ENCODE measurements around the gene C3orf38. TPM values are rescaled to one million over a fixed set of nuclear protein-coding genes. Genes with fewer than 3 reads are reported as not detected.
A peak's percentile ranks its signal among the peaks of the same experiment; 100 is the strongest.

Gene C3orf38
- total RNA-seq, 3 donors from 2014 or later (not counting 1 experiment from before 2014, with no cell fraction given) = 52.5 to 60.4 (median 54.7) TPM

DNA sequence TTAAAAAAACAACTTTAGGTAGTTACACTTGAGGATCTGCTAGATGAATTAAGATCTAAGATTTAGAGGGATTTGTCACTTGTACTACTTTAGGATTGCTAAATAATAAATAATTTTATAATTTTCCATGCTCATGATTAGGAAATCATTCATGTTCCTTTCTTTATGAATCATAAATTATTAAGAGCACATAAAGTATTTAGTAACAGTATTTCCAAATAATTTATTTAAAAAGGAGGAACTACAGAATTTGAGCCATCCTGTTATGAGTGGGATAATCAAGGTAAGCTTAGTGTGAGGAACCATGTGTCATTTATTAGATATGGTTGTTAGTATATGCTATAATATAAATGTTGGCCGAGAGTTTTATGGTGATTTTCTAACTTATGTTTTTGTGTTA is 37.5 kb upstream of the C3orf38 start:
- Histone ChIP-seq H3K4me1 (ENCODE audit: control insufficient read depth, insufficient read depth, low read length) (no peaks in the 10 kb centered on the region), H3K9me3 (ENCODE audit: control insufficient read depth, insufficient read depth, low read length) (no peaks in the 10 kb centered on the region), H3K36me3 (ENCODE audit: control insufficient read depth, insufficient read depth, low read length) (peaks cover 6% of the 10 kb centered on the region), H3K4me3 (ENCODE audit: low read length) (no peak overlapping the region), H3K27ac (ENCODE audit: low read length) (no peak overlapping the region), H3K27me3 (ENCODE audit: control insufficient read depth, insufficient read depth, low read length) (no peaks in the 10 kb centered on the region)
- H3K9me3 Mint-ChIP-seq = no peaks in the 10 kb centered on the region
- no peak for DNase-seq
- no CpG with 5 or more reads among the region's 1 CpG for WGBS (ENCODE audit: insufficient coverage)
- intact Hi-C loops (cut with micrococcal nuclease) = loop anchor here (5.0 kb wide), 2 partner anchors 110 to 850 kb away; no protein-coding TSS in a partner anchor
- no peak overlapping the region for H3K4me3 Mint-ChIP-seq
- TF ChIP-seq CTCF (IDR thresholded peaks at IDR 0.05) = no peak
- H3K4me1 Mint-ChIP-seq = peaks cover 13 to 17% of the 10 kb centered on the region in 2 donors
- no peak overlapping the region for H3K27ac Mint-ChIP-seq
- H3K27me3 Mint-ChIP-seq (ENCODE audit: low read depth in 2 of 2) = no peaks in the 10 kb centered on the region
- H3K36me3 Mint-ChIP-seq = no peaks in the 10 kb centered on the region
- ATAC-seq = no peak

GRCh38 chr3:88113311-88114162 is 36.2 kb upstream of the C3orf38 start:
- no peaks in the 10 kb centered on the region for H3K9me3 ChIP-seq (ENCODE audit: control insufficient read depth, insufficient read depth, low read length)
- H3K4me3 ChIP-seq (ENCODE audit: low read length) = no peak overlapping the region
- peak overlapping the region in 1 of 2 donors; percentile 37 for H3K27ac Mint-ChIP-seq
- H3K4me1 ChIP-seq (ENCODE audit: control insufficient read depth, insufficient read depth, low read length) = no peaks in the 10 kb centered on the region
- H3K27me3 Mint-ChIP-seq (ENCODE audit: low read depth in 2 of 2) = no peaks in the 10 kb centered on the region
- intact Hi-C loops (cut with micrococcal nuclease) = loop anchor here (1.0 to 5.0 kb wide), 5 partner anchors 111 to 851 kb away; no protein-coding TSS in a partner anchor
- WGBS (ENCODE audit: insufficient coverage) = 31% methylated on average over 1 of the region's 5 CpGs
- H3K4me3 Mint-ChIP-seq = no peak overlapping the region
- peaks cover 6% of the 10 kb centered on the region for H3K36me3 ChIP-seq (ENCODE audit: control insufficient read depth, insufficient read depth, low read length)
- H3K4me1 Mint-ChIP-seq = peaks cover 7 to 16% of the 10 kb centered on the region in 2 donors
- no peaks in the 10 kb centered on the region for H3K36me3 Mint-ChIP-seq
- no peak overlapping the region for H3K27ac ChIP-seq (ENCODE audit: low read length)
- no peaks in the 10 kb centered on the region for H3K9me3 Mint-ChIP-seq
- peak; percentile 72 for TF ChIP-seq CTCF (IDR thresholded peaks at IDR 0.05)
- H3K27me3 ChIP-seq (ENCODE audit: control insufficient read depth, insufficient read depth, low read length) = no peaks in the 10 kb centered on the region
- ATAC-seq (peak; percentile 87 to 95 (median 95)), DNase-seq (peak in 1 of 2 donors; percentile 85)

- Mint-ChIP-seq H3K27ac (no peak overlapping the region), H3K4me1 (peaks cover 0 to 10% of the 10 kb centered on the region in 2 donors), H3K36me3 (no peaks in the 10 kb centered on the region), H3K9me3 (no peaks in the 10 kb centered on the region), H3K4me3 (no peak overlapping the region), H3K27me3 (ENCODE audit: low read depth in 2 of 2) (no peaks in the 10 kb centered on the region)
- TF ChIP-seq CTCF (IDR thresholded peaks at IDR 0.05) = no peak
- intact Hi-C loops (cut with micrococcal nuclease) = loop anchor here (5.0 kb wide), 2 partner anchors 113 to 853 kb away; no protein-coding TSS in a partner anchor
- peaks cover 6% of the 10 kb centered on the region for H3K36me3 ChIP-seq (ENCODE audit: control insufficient read depth, insufficient read depth, low read length)
- no peaks in the 10 kb centered on the region for H3K27me3 ChIP-seq (ENCODE audit: control insufficient read depth, insufficient read depth, low read length)
- H3K27ac ChIP-seq (ENCODE audit: low read length) = no peak overlapping the region
- DNase-seq (no peak), ATAC-seq (no peak)
- no peaks in the 10 kb centered on the region for H3K9me3 ChIP-seq (ENCODE audit: control insufficient read depth, insufficient read depth, low read length)
- no peaks in the 10 kb centered on the region for H3K4me1 ChIP-seq (ENCODE audit: control insufficient read depth, insufficient read depth, low read length)
- WGBS (ENCODE audit: insufficient coverage) = 89% methylated on average over 2 of the region's 3 CpGs
- no peak overlapping the region for H3K4me3 ChIP-seq (ENCODE audit: low read length)
These were observed 34.7 kb upstream of the C3orf38 start for GRCh38 chr3:88114878-88115549.
